Measurements from ENCODE around the gene ARFGEF3.

ARFGEF3 gene

DNA sequence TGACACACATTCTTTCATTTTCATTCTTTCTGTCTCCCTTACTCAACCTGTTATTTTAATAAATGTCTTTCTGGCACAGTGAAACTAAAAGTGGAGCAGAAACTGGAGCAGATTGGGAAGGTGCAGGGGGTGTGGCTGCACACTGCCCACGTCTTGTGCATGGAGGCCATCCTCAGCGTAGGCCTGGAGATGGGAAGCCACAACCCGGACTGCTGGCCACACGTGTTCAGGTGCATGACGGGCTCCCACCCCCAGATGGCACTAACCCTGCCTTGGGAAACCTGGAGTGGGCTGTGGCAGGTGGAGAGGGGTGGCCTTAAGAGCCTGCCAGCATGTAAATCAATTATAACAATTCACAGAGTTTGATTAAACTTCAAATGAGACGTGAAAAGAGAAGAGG, 128.0 kb downstream of the ARFGEF3 start:
- no peak overlapping the region for H3K9ac ChIP-seq
- TF ChIP-seq Cebpa-rat (IDR thresholded peaks at IDR 0.05) = no peak
- no peak overlapping the region for H3K4me3 ChIP-seq
- no peak overlapping the region for H3K4me2 ChIP-seq
- no peaks in the 10 kb centered on the region for H3K27me3 ChIP-seq
- no peaks in the 10 kb centered on the region for H3K4me1 ChIP-seq
- no peaks in the 10 kb centered on the region for H3K9me3 ChIP-seq (replicated peaks in 1 of 11)
- no peaks in the 10 kb centered on the region for H4K20me1 ChIP-seq
- H3K27ac ChIP-seq = no peak overlapping the region
- no peaks in the 10 kb centered on the region for H3K36me3 ChIP-seq

DNA sequence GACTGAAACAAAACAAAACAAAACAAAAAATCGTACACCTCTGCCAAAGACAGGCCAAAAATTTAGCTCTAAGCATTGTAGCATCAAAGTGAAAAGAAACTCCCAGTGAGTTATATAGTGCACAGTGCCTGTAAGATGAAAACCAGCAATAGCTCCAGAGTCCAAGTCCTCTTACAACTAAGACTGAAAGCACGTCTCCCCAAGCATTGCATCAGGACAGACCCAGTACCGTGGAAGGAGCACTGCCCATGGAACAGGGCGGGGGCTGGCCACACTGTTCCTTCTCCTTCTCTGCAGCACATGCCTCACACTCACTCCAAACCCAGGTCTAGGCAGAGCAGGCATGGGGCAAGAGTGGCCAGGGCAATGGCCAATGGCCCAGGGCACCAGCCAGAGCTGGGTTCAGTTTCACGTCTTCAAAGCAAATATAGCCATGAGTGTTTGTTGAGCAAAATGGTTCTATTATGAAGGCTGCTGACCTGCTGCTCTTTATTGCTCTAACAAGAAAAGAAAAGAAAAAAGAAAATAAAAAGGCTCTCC, 128.8 kb downstream of the ARFGEF3 start:
- Histone ChIP-seq H4K20me1 (no peaks in the 10 kb centered on the region), H3K36me3 (no peaks in the 10 kb centered on the region), H3K27me3 (no peaks in the 10 kb centered on the region), H3K4me3 (no peak overlapping the region), H3K4me2 (no peak overlapping the region), H3K27ac (no peak overlapping the region), H3K9me3 (replicated peaks in 1 of 11) (no peaks in the 10 kb centered on the region), H3K9ac (no peak overlapping the region), H3K4me1 (no peaks in the 10 kb centered on the region)
- TF ChIP-seq Cebpa-rat (IDR thresholded peaks at IDR 0.05) = no peak

DNA sequence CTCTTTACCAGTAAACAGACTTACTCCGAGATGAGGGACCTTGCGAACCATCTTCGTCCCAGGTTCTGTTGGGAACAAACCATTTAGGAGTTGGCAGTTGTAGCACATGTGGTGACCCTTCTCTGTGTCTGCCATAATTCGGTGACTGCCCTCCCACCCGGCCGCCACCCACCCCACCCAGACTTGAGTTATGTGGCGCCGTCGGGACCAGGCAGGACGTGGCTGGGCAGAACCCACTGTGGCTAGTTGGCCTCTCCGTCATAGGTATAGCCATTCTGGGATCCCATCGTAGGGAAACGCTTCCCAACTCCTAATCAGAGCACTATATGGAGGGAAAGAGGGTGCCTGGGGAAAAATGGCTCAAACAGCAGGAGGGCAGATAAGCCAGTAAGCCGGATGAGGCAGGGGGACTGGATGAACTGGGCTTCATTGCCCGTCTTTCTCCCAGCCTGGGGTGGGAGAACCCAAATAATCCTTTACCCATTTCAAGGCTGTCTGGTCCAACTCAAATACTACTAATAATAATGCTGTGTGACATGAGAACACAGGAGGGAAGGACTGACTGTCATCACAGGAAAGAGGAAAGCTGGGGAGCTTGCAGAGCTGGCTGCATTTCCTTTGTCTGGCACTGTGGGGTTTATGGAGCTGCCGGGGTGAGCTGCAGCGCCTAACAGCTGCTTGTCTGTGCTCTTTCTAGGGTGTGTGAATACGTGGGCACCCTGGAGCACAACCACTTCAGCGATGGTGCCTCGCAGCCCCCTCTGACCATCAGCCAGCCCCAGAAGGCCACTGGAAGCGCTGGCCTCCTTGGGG, 129.5 kb downstream of the ARFGEF3 start:
- H3K36me3 ChIP-seq = no peaks in the 10 kb centered on the region
- no peaks in the 10 kb centered on the region for H3K4me1 ChIP-seq
- no peak overlapping the region for H3K9ac ChIP-seq
- no peak for TF ChIP-seq Cebpa-rat (IDR thresholded peaks at IDR 0.05)
- H3K27ac ChIP-seq = no peak overlapping the region
- H3K4me3 ChIP-seq = no peak overlapping the region
- H4K20me1 ChIP-seq = no peaks in the 10 kb centered on the region
- no peak overlapping the region for H3K4me2 ChIP-seq
- H3K9me3 ChIP-seq (replicated peaks in 1 of 11) = no peaks in the 10 kb centered on the region
- no peaks in the 10 kb centered on the region for H3K27me3 ChIP-seq

DNA sequence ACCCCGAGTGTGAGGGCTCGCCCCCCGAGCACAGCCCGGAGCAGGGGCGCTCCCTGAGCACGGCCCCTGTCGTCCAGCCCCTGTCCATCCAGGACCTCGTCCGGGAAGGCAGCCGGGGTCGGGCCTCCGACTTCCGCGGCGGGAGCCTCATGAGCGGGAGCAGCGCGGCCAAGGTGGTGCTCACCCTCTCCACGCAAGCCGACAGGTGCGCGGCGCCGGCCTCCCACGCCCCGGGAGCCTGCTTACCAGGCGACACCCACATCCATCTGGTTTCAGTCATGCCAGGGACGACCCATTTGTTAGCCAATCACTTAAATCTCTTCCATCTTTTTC, 130.1 kb downstream of the ARFGEF3 start:
- Histone ChIP-seq H3K36me3 (no peaks in the 10 kb centered on the region), H3K27me3 (no peaks in the 10 kb centered on the region), H3K27ac (no peak overlapping the region)

DNA sequence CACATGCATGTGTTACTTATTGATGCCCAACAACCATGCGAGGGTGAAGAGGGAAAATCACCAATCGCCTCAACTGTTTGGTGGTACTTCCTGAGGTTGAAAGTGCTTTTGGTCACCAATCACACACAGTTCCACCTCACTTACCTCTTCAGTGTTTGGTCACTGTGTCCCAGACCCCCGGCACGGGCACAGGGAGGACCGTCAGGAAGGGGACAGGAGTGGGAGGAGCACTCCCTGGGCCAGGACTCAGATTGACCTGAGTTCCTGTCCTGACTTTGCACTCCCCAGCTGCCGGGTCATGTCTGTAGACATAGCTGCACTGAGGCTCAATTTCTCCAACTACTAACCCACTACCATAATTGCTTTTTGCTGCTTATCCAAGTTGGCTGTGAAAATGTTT, 130.7 kb downstream of the ARFGEF3 start:
- no peak overlapping the region for H3K9ac ChIP-seq

More for the DNA sequence above, 130.1 kb downstream of the ARFGEF3 start:
- Histone ChIP-seq H3K4me1 (no peaks in the 10 kb centered on the region), H3K4me2 (no peak overlapping the region), H4K20me1 (no peaks in the 10 kb centered on the region), H3K9me3 (replicated peaks in 1 of 11) (no peaks in the 10 kb centered on the region), H3K9ac (no peak overlapping the region), H3K4me3 (no peak overlapping the region)
- no peak for TF ChIP-seq Cebpa-rat (IDR thresholded peaks at IDR 0.05)

DNA sequence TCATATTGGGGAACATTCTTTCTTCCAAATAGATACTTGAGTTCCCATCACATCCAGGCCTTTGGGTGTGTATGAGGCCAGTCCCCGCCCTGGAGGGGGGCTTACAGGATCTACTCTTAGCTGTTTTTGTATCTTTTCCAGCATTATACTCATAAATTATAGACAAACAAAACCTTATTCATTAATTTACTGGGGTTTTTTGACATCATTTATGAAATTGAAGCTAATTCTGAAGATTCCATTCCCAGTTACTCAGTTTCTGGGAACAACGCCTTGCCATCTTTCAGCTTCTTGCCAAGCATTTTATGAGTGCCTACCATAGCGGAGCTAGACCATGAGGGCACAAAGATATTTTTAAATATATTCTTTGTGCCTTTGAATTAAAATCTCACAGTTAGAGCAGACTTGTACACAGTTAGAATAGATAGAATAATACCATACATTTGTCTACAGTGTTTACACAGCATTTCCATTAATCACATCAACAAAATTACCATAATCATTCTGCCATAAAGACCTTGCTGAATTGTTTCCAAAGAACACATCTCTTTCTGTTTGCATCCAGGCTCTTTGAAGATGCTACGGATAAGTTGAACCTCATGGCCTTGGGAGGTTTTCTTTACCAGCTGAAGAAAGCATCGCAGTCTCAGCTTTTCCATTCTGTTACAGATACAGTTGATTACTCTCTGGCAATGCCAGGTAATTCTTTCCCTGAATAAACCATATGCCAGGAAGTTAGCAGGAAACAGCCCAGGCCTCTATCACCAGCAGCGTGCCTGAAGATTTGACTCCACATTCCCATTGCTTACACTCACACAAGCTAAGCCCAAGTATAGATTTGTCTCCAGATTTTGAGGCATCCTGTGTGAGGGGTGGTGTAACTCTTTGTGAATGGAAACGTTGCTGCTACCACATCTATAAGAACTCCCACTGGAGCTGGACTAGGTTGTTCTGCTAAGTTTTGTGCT, 132.0 kb downstream of the ARFGEF3 start:
- H3K9me3 ChIP-seq (replicated peaks in 1 of 11) = no peaks in the 10 kb centered on the region
- no peak overlapping the region for H3K4me3 ChIP-seq
- no peaks in the 10 kb centered on the region for H3K27me3 ChIP-seq
- H3K4me2 ChIP-seq = no peak overlapping the region
- no peak overlapping the region for H3K27ac ChIP-seq
- H3K9ac ChIP-seq = no peak overlapping the region
- H3K4me1 ChIP-seq = no peaks in the 10 kb centered on the region
- no peak for TF ChIP-seq Cebpa-rat (IDR thresholded peaks at IDR 0.05)
- no peaks in the 10 kb centered on the region for H4K20me1 ChIP-seq
- no peaks in the 10 kb centered on the region for H3K36me3 ChIP-seq

More for the DNA sequence above, 130.7 kb downstream of the ARFGEF3 start:
- no peaks in the 10 kb centered on the region for H3K9me3 ChIP-seq (replicated peaks in 1 of 11)
- H3K27me3 ChIP-seq = no peaks in the 10 kb centered on the region
- no peaks in the 10 kb centered on the region for H3K4me1 ChIP-seq
- no peak overlapping the region for H3K27ac ChIP-seq
- H4K20me1 ChIP-seq = no peaks in the 10 kb centered on the region
- H3K4me2 ChIP-seq = no peak overlapping the region
- TF ChIP-seq Cebpa-rat (IDR thresholded peaks at IDR 0.05) = no peak
- H3K36me3 ChIP-seq = no peaks in the 10 kb centered on the region
- H3K4me3 ChIP-seq = no peak overlapping the region

DNA sequence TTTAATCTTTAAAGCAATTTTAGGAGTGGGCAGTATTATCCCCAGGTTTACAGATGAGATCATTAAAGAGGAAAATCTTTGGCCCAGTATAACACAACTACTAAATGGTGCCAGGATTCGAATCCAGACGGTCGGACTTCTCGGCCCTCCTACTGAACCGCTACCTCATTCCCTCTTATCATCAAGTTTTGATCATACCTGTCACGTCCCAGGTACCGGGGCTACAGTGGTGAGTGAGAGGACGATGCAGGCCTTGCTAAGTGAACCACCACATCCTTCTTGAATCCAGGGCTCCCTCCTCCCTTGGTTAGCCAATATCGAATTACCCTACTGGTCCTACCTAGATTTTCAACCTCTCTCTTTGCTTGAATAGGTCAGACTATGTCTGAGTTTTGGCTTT, 134.6 kb downstream of the ARFGEF3 start:
- TF ChIP-seq Cebpa-rat (IDR thresholded peaks at IDR 0.05) = no peak
- no peaks in the 10 kb centered on the region for H3K4me1 ChIP-seq
- no peak overlapping the region for H3K4me2 ChIP-seq
- H3K27ac ChIP-seq = no peak overlapping the region
- no peaks in the 10 kb centered on the region for H3K27me3 ChIP-seq
- H4K20me1 ChIP-seq = no peaks in the 10 kb centered on the region
- H3K9me3 ChIP-seq (replicated peaks in 1 of 11) = no peaks in the 10 kb centered on the region
- H3K36me3 ChIP-seq = no peaks in the 10 kb centered on the region
- H3K9ac ChIP-seq = no peak overlapping the region
- no peak overlapping the region for H3K4me3 ChIP-seq

DNA sequence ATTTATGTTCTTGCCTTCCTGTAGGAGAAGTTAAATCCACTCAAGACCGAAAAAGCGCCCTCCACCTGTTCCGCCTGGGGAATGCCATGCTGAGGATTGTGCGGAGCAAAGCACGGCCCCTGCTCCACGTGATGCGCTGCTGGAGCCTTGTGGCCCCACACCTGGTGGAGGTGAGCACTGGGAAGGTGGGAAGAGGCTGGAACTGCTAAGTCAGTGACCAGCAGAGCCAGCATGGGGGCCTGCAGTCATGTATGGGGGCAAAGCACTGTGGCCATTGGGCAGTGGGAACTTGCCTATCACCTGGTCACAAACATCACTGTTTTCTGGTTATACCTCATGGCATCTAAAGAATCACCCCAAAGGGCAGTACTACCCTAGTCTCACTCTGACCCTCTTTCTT, 135.0 kb downstream of the ARFGEF3 start:
- Histone ChIP-seq H3K4me2 (no peak overlapping the region), H4K20me1 (no peaks in the 10 kb centered on the region), H3K9me3 (replicated peaks in 1 of 11) (no peaks in the 10 kb centered on the region), H3K4me3 (no peak overlapping the region), H3K27me3 (no peaks in the 10 kb centered on the region), H3K9ac (no peak overlapping the region), H3K4me1 (no peaks in the 10 kb centered on the region), H3K36me3 (no peaks in the 10 kb centered on the region), H3K27ac (no peak overlapping the region)
- no peak for TF ChIP-seq Cebpa-rat (IDR thresholded peaks at IDR 0.05)

DNA sequence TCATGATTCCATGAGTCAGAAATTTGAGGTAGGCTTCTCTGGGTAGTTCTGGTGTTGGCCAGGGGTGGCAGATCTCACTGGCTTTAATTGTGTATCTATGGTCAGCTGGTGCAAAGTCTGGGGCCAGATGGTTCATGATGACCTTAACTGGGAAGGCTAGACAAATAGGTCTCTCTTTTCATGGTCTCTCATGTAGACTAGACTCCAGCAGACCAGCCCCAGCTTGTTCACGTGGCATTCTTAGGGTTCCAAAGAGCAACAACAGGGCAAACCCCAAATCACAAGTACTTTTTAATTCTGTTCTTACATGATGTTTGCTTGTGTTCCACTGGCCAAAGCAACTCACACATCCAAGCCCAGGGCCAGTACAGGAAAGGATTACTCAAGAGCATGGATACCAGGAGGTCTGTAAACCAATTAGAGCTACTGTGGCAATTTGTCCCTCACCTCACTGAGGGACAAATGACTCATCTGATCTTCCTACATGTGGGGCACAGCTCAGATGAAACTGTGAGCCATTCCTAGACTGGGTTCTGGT, 136.1 kb downstream of the ARFGEF3 start:
- Histone ChIP-seq H4K20me1 (no peaks in the 10 kb centered on the region), H3K9ac (no peak overlapping the region), H3K36me3 (no peaks in the 10 kb centered on the region), H3K27ac (no peak overlapping the region), H3K9me3 (replicated peaks in 1 of 11) (no peaks in the 10 kb centered on the region), H3K27me3 (no peaks in the 10 kb centered on the region), H3K4me3 (no peak overlapping the region), H3K4me1 (no peaks in the 10 kb centered on the region), H3K4me2 (no peak overlapping the region)
- no peak for TF ChIP-seq Cebpa-rat (IDR thresholded peaks at IDR 0.05)

All from BLaER1 treated with 17β-estradiol and CSF1 and Interleukin-3, amounts not matched to agents 10 nM and 100 nM (cell line).